Type B pancreatic cell (in vitro differentiated cells): ENCODE results near the gene PIP4K2A. TPM values are rescaled to one million over a fixed set of nuclear protein-coding genes. Genes with fewer than 3 reads are reported as not detected.

ENCODE experiments used
- DNase-seq: peaks from one replicate; pipeline ENCODE4 v3.0.0; 2021; ENCODE audit warnings: mixed read lengths; ENCODE audit not compliant: unreplicated experiment; ENCODE audit errors: extremely low spot score
- H3K27ac Mint-ChIP-seq: 2 replicates; pipeline ENCODE4 v1.8.0; 2021; ENCODE audit warnings: mild to moderate bottlenecking, mixed read lengths
- H3K27me3 Mint-ChIP-seq: 2 replicates; pipeline ENCODE4 v1.8.0; 2021; ENCODE audit warnings: mixed read lengths
- H3K36me3 Mint-ChIP-seq: 2 replicates; pipeline ENCODE4 v1.8.0; 2021; ENCODE audit warnings: mixed read lengths
- H3K4me1 Mint-ChIP-seq: one replicate; pipeline ENCODE4 v1.8.0; 2021; ENCODE audit warnings: mixed read lengths; ENCODE audit not compliant: unreplicated experiment
- H3K4me3 Mint-ChIP-seq: 2 replicates; pipeline ENCODE4 v1.8.0; 2021; ENCODE audit warnings: mild to moderate bottlenecking, mixed read lengths
- H3K9me3 Mint-ChIP-seq: 2 replicates; pipeline ENCODE4 v1.8.0; 2021; ENCODE audit warnings: mixed read lengths
- total RNA-seq: library from RNA; stranded (reverse); gene quantifications from 2 replicates; pipeline ENCODE4 v1.2.1, GENCODE V29; 2021; ENCODE audit warnings: low replicate concordance
- TF ChIP-seq, protein P1 (sequence below): fragments of 200-600 bp; sonication (generic); conservative IDR thresholded peaks from 2 replicates; pipeline ENCODE4 v1.5.0; 2021; ENCODE audit warnings: antibody characterized with exemption, mild to moderate bottlenecking

PIP4K2A gene
- total RNA-seq, 1 donor from 2014 or later: 15.7 TPM

DNA sequence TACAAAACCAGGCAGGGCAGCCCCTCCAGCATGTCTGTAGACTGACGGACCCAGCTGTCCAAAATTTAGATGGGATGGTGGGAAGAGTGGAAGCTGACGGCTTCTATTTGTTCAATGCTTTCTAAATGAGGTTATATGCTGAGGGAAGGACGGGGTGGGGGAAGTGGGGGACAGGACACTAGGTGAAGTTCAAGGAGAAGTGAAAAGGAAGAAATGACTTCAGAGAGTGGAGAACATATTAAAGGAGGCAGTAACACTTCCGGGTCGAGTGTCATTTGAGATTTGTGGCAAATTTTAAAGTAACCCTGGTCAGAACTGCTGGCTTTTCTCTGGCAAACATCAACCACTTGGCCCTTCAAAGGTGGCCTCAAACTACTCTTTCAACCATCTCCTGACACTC lies 9.4 kb downstream of the PIP4K2A start:
- DNase-seq: no peak
- TF ChIP-seq, protein P1, sequence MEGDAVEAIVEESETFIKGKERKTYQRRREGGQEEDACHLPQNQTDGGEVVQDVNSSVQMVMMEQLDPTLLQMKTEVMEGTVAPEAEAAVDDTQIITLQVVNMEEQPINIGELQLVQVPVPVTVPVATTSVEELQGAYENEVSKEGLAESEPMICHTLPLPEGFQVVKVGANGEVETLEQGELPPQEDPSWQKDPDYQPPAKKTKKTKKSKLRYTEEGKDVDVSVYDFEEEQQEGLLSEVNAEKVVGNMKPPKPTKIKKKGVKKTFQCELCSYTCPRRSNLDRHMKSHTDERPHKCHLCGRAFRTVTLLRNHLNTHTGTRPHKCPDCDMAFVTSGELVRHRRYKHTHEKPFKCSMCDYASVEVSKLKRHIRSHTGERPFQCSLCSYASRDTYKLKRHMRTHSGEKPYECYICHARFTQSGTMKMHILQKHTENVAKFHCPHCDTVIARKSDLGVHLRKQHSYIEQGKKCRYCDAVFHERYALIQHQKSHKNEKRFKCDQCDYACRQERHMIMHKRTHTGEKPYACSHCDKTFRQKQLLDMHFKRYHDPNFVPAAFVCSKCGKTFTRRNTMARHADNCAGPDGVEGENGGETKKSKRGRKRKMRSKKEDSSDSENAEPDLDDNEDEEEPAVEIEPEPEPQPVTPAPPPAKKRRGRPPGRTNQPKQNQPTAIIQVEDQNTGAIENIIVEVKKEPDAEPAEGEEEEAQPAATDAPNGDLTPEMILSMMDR: no peak
- Mint-ChIP-seq H3K36me3 (peaks cover 6% of the 10 kb centered on the region), H3K27me3 (no peaks in the 10 kb centered on the region), H3K4me3 (no peak overlapping the region), H3K27ac (no peak overlapping the region), H3K9me3 (peaks cover 4% of the 10 kb centered on the region), H3K4me1 (peaks cover 10% of the 10 kb centered on the region)

DNA sequence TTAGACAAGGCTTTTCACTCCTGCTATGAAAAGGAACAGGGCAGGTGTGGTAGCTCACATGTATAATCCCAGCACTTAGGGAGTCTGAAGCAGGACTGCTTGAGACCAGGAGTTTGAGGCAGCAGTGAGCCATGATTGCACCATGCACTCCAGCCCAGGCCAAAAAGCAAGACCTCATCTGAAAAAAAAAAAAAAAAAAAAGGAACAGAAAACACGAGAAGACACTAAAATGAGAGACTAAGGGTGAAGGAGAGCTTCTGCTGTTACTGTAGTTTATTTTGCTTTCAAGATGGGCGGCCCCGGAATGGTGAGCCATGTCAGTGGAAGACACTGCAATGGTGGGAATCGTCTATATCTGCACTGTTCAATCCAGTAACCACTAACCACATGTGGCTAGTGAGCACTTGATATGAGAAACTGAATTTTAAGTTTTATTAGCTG lies 9.9 kb downstream of the PIP4K2A start:
- Mint-ChIP-seq H3K36me3 (peaks cover 6% of the 10 kb centered on the region), H3K9me3 (peaks cover 4% of the 10 kb centered on the region), H3K27me3 (no peaks in the 10 kb centered on the region), H3K4me1 (peaks cover 10% of the 10 kb centered on the region), H3K4me3 (no peak overlapping the region), H3K27ac (no peak overlapping the region)
- DNase-seq: no peak
- TF ChIP-seq, protein P1: no peak

DNA sequence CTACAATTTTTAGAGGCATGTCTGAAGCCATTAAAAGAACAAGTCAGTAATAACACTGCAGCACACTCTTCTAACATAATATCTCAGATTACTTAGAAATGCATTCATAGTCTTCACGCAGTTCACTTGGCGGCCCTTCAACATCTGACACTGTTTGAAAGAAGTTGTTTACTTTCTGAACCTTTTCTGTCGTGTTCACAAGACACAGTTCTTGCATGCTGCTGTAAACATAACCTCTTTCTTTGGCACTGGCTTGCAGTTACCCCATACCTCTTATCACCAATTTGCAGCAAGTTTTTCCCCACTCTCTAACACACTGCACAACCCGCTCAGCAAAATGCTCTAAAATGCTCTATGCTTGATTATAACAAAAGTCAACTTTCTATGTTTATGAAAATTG lies 12.0 kb downstream of the PIP4K2A start:
- Mint-ChIP-seq H3K4me3 (no peak overlapping the region), H3K9me3 (no peaks in the 10 kb centered on the region), H3K27ac (no peak overlapping the region), H3K27me3 (no peaks in the 10 kb centered on the region), H3K4me1 (peaks cover 10% of the 10 kb centered on the region), H3K36me3 (peaks cover 6% of the 10 kb centered on the region)
- TF ChIP-seq, protein P1: no peak
- DNase-seq: no peak

DNA sequence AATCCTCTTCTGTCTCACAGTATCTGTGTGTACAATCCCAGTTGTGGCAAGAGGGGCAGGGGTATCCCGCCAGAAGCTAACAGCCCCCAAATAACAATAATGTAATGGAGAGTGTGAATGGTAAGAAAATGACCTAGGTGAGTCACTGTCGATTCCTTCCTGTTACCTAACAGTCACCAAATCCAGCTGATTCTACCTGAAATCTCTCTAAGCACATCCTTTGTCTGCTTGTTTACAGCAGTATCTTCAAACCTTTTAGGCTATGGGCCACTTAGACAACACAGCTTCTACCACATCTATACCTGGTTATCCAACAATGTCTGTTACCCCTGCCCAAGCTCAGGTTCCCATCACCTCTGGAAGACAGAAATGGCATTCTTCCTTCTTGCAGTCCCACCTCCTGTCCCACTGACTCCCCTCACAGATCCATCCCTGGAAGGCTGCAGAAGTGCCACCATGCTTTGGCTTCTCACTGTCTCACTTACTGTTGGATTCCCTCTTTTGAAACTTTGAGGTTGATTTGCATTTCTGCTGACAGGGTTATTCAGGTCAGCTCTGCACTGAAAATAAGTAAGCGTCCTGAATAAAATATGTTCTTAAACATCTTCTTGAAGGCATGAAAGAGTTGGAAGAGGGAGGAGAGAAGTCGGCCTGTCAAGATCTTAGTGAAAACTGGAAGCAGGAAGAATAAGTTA lies 13.1 kb downstream of the PIP4K2A start:
- TF ChIP-seq, protein P1: no peak
- peaks cover 10% of the 10 kb centered on the region for H3K4me1 Mint-ChIP-seq
- H3K27me3 Mint-ChIP-seq: no peaks in the 10 kb centered on the region
- no peak overlapping the region for H3K27ac Mint-ChIP-seq
- peaks cover 6% of the 10 kb centered on the region for H3K36me3 Mint-ChIP-seq
- DNase-seq: no peak
- H3K4me3 Mint-ChIP-seq: no peak overlapping the region
- H3K9me3 Mint-ChIP-seq: no peaks in the 10 kb centered on the region

DNA sequence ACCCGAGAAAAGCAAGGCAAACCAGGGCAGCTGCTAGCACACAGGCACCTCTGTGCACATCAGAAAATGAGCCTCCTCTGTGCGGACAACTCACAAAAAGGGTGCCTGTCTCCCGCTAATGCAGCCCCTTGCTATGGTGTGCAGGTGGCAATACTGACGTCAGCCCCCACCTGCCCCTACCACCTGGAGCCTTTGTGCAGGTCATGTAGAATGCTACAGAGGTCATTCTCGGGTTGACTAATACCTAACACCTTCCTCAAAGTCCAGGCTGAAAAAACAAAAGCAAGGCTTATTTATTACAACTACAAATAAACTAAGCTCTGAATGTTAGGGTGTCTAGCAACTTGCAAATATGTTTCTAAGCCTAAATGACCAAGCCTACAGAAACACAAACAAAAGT lies 13.9 kb downstream of the PIP4K2A start:
- Mint-ChIP-seq H3K27me3 (no peaks in the 10 kb centered on the region), H3K4me1 (peaks cover 7% of the 10 kb centered on the region), H3K4me3 (no peak overlapping the region), H3K36me3 (peaks cover 6% of the 10 kb centered on the region), H3K9me3 (no peaks in the 10 kb centered on the region), H3K27ac (no peak overlapping the region)
- DNase-seq: no peak
- TF ChIP-seq, protein P1: no peak
